ENCODE data around the gene PSMD9.

- TF ChIP-seq EZH2phosphoT487 (IDR thresholded peaks at IDR 0.05; ENCODE audit: insufficient read depth, low read depth) (no peak), EZH2 (IDR thresholded peaks at IDR 0.05; ENCODE audit: insufficient read depth, poor library complexity, severe bottlenecking) (no peak)
Observed at GRCh38 chr12:121871467-121871866, 17.1 kb upstream of the PSMD9 start.

Measured in GM23248 (cell line).